Tibial nerve (tissue), 3 donors: ENCODE results near the gene NFATC2.

Source experiments
- POLR2A ChIP-seq, 2 donors: fragments of 450-650 bp; IDR thresholded peaks; one replicate each; pipeline ENCODE4 v1.6.1; 2017; ENCODE audit warnings: antibody characterized with exemption in 2 of 2, mild to moderate bottlenecking in 2 of 2, moderate library complexity in 2 of 2
- TF ChIP-seq, protein P1 (sequence below), 5 experiments: fragments of 200-600 bp in 3 of 5; fragments of 450-650 bp in 2 of 5; sonication (generic) in 3 of 5; IDR thresholded peaks; one replicate each; pipeline ENCODE4 v1.5.1; 2016 to 2019; ENCODE audit warnings: antibody characterized with exemption in 5 of 5, mild to moderate bottlenecking in 3 of 5, moderate library complexity in 2 of 5

- no peak for TF ChIP-seq POLR2A (IDR thresholded peaks at IDR 0.05)
- TF ChIP-seq, protein P1, sequence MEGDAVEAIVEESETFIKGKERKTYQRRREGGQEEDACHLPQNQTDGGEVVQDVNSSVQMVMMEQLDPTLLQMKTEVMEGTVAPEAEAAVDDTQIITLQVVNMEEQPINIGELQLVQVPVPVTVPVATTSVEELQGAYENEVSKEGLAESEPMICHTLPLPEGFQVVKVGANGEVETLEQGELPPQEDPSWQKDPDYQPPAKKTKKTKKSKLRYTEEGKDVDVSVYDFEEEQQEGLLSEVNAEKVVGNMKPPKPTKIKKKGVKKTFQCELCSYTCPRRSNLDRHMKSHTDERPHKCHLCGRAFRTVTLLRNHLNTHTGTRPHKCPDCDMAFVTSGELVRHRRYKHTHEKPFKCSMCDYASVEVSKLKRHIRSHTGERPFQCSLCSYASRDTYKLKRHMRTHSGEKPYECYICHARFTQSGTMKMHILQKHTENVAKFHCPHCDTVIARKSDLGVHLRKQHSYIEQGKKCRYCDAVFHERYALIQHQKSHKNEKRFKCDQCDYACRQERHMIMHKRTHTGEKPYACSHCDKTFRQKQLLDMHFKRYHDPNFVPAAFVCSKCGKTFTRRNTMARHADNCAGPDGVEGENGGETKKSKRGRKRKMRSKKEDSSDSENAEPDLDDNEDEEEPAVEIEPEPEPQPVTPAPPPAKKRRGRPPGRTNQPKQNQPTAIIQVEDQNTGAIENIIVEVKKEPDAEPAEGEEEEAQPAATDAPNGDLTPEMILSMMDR (IDR thresholded peaks at IDR 0.05): no peak
Measured at GRCh38 chr20:51403466-51404220, 138.9 kb downstream of the NFATC2 start.
